GM15510 (cell line): ENCODE measurements around the gene OR2C1.

Source experiments
- POLR2A ChIP-seq: IDR thresholded peaks from 3 replicates; pipeline ENCODE4 v1.6.1; 2011; ENCODE audit warnings: borderline replicate concordance; ENCODE audit not compliant: insufficient read length; ENCODE audit errors: extremely low read depth

The OR2C1 gene

GRCh38 chr16:3364774-3365427 lies 9.2 kb downstream of the OR2C1 start:
- TF ChIP-seq POLR2A = no peak

- no peak for TF ChIP-seq POLR2A
Measured at GRCh38 chr16:3369073-3369472, 13.4 kb downstream of the OR2C1 start.

DNA sequence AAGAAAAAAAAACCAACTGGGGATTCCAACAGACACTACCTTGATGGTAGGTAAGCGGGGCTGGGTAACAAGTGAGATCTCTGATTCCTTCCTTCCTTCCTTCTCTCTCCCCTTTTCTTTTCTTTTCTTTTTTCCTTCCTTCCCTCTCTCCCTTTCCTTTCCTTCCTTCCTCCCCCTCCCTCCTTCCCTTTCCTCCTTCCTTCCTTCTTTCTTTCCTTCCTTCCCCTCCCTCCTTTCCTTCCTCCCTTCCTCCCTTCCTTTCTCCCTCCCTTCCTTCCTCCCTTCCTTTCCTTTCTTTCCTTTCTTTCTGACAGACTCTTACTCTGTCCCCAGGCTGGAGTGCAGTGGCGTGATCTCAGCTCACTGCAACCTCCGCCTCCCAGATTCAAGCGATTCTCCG lies 20.0 kb downstream of the OR2C1 start:
- TF ChIP-seq POLR2A = no peak

GRCh38 chr16:3377917-3378316 lies 22.2 kb downstream of the OR2C1 start:
- no peak for TF ChIP-seq POLR2A

GRCh38 chr16:3383045-3383448 lies 27.4 kb downstream of the OR2C1 start:
- no peak for TF ChIP-seq POLR2A

DNA sequence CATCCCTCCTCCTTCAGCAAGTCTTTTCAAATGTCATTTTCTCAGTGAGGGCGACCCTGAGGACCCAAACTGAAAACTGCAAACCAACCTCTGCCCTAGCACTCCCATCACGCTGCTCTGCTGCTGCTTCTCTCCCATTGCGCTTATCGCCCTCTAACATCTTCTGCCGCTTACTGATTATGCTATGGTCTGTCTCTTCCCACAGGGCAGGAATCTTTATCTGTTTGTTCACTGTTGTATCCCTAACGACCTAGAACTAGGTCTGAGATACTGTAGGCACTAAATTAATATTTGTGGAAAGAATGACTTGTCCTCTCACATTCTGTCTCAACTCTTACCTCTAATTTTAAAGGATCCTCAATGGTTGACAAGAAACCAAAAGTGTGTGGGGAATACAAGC lies 32.6 kb downstream of the OR2C1 start:
- no peak for TF ChIP-seq POLR2A

GRCh38 chr16:3389663-3390338 lies 34.1 kb downstream of the OR2C1 start:
- TF ChIP-seq POLR2A = no peak

- no peak for TF ChIP-seq POLR2A
Measured at GRCh38 chr16:3400446-3400778, 44.7 kb downstream of the OR2C1 start.

DNA sequence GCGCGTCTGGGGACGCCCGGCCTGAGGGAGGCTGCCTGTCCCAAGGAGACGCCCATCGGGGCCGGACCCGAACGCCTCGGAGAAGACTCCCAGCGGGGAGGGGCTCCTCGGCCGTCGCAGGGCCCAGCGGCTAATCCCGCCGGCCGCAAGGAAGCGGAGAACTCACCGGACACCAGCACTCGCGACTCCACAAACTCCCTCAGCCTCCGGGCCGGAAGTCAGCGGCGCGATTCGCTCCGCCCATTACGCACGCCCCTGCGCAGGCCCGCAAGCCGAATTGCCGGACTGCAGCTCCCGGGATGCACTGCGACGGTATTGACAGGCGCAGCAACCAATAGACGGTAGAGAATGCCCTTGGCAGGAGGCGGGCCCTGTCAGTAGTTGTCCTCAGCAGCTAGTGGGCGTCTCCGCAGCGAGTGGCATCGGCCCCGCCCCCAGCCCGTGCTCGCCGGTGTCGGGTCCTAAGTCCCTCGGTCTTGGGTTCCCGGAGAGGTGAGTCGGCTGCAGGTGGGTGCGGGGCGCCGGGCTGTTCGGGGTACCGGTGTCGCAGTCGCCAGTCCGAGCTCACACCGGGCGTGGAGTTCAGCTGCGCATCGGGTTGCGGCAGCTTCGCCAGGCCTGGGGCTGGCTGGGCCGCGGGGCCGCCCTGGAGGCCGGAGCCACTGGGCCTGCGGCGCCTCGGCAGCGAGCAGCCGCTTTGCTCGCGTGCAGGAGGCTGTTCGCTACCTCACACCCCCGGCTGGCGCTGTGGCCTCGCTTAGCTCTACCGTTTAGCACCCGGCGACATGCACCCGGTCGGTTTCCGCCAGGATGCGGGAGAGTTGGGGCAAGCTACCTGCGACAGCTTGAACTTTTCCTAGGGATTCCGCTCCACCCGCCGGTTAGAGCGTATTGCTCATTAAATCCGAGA lies 45.3 kb downstream of the OR2C1 start, which contains the start of the genes ZNF174 and ZSCAN32:
ZNF174 (plus strand) TSS at position 437 of the 910 bp plus-strand sequence. CDS start 790 bp downstream, outside the sequence.
ZSCAN32 (minus strand) TSS at position 226 of the 910 bp plus-strand sequence. CDS start 3,447 bp downstream, outside the sequence.
- peak; percentile 86 for TF ChIP-seq POLR2A

GRCh38 chr16:3401719-3402397 lies 46.2 kb downstream of the OR2C1 start:
- TF ChIP-seq POLR2A = no peak
